HepG2 (cell line): ENCODE measurements around the gene CLTA. TPM values are rescaled to one million over a fixed set of nuclear protein-coding genes. Genes with fewer than 3 reads are reported as not detected.

Experiments used
- ATAD3A ChIP-seq: sonication (generic); formaldehyde crosslinking; IDR thresholded peaks from 2 replicates; pipeline ENCODE4 v1.4.0; 2020; ENCODE audit warnings: missing genetic modification reagents
- EED ChIP-seq: sonication (generic); formaldehyde crosslinking; IDR thresholded peaks from 2 replicates; pipeline ENCODE4 v1.5.0; 2020; ENCODE audit warnings: mild to moderate bottlenecking, missing genetic modification reagents
- EP300 ChIP-seq, 3 experiments: sonication (generic) in 1 of 3; formaldehyde crosslinking in 1 of 3; IDR thresholded peaks; 2 replicates each; pipeline versions ENCODE4 v1.5.1 to v1.6.1; 2011 to 2020; ENCODE audit warnings: low read depth in 2 of 3, low read length in 2 of 3, borderline replicate concordance in 1 of 3, improper control_type of control experiment in 1 of 3, mild to moderate bottlenecking in 1 of 3, missing genetic modification reagents in 1 of 3, moderate library complexity in 1 of 3
- FOSL2 ChIP-seq: sonication (generic); formaldehyde crosslinking; IDR thresholded peaks from 2 replicates; pipeline ENCODE4 v1.4.0; 2020; ENCODE audit warnings: missing genetic modification reagents
- HDAC2 ChIP-seq: sonication (generic); formaldehyde crosslinking; IDR thresholded peaks from 2 replicates; pipeline ENCODE4 v1.4.0; 2020; ENCODE audit warnings: missing genetic modification reagents
- KMT2B ChIP-seq: IDR thresholded peaks from 2 replicates; pipeline ENCODE4 v1.6.1; 2016; ENCODE audit warnings: missing genetic modification reagents, missing compliant biosample characterization
- MYC ChIP-seq: sonication (generic); formaldehyde crosslinking; IDR thresholded peaks from 2 replicates; pipeline ENCODE4 v1.9.0; 2021; ENCODE audit warnings: missing genetic modification reagents, borderline replicate concordance
- NCOA5 ChIP-seq: sonication (generic); formaldehyde crosslinking; IDR thresholded peaks from 2 replicates; pipeline ENCODE4 v1.4.0; 2020; ENCODE audit warnings: missing genetic modification reagents
- NR2F1 ChIP-seq, 2 experiments: fragments of 450-650 bp in 1 of 2; formaldehyde crosslinking in 1 of 2; IDR thresholded peaks; 2 replicates each; pipeline versions ENCODE4 v1.5.0 to v1.6.1; 2016 to 2020; ENCODE audit warnings: mild to moderate bottlenecking in 1 of 2, missing compliant biosample characterization in 1 of 2, missing genetic modification reagents in 1 of 2, moderate library complexity in 1 of 2
- PAWR ChIP-seq: sonication (generic); formaldehyde crosslinking; IDR thresholded peaks from 2 replicates; pipeline ENCODE4 v1.4.0; 2020; ENCODE audit warnings: missing genetic modification reagents, mild to moderate bottlenecking, borderline replicate concordance
- SIX4 ChIP-seq: sonication (generic); formaldehyde crosslinking; IDR thresholded peaks from 2 replicates; pipeline ENCODE4 v1.4.0; 2020; ENCODE audit warnings: missing genetic modification reagents
- SRF ChIP-seq: IDR thresholded peaks from 2 replicates; pipeline ENCODE4 v1.6.1; 2011; ENCODE audit warnings: mild to moderate bottlenecking, low read depth, low read length, moderate library complexity
- YEATS4 ChIP-seq: sonication (generic); formaldehyde crosslinking; IDR thresholded peaks from 2 replicates; pipeline ENCODE4 v1.4.0; 2020; ENCODE audit warnings: missing genetic modification reagents, borderline replicate concordance
- ZNF121 ChIP-seq: sonication (generic); formaldehyde crosslinking; IDR thresholded peaks from 2 replicates; pipeline ENCODE4 v1.5.0; 2020; ENCODE audit warnings: mild to moderate bottlenecking, missing genetic modification reagents
- ZNF251 ChIP-seq: sonication (generic); formaldehyde crosslinking; IDR thresholded peaks from 2 replicates; pipeline ENCODE4 v1.9.0; 2021; ENCODE audit warnings: mild to moderate bottlenecking, missing genetic modification reagents
- ZNF660 ChIP-seq: sonication (generic); formaldehyde crosslinking; IDR thresholded peaks from 2 replicates; pipeline ENCODE4 v1.5.1; 2020; ENCODE audit warnings: mild to moderate bottlenecking, low read depth, missing genetic modification reagents, borderline replicate concordance
- ZNF724P ChIP-seq: sonication (generic); formaldehyde crosslinking; IDR thresholded peaks from 2 replicates; pipeline ENCODE4 v1.8.0; 2022; ENCODE audit warnings: missing genetic modification reagents, borderline replicate concordance
- ZNF746 ChIP-seq: sonication (generic); formaldehyde crosslinking; IDR thresholded peaks from 2 replicates; pipeline ENCODE4 v1.8.0; 2022; ENCODE audit warnings: mild to moderate bottlenecking, missing genetic modification reagents
- ZSCAN29 ChIP-seq: sonication (generic); formaldehyde crosslinking; conservative IDR thresholded peaks from 2 replicates; pipeline ENCODE4 v1.4.0; 2020; ENCODE audit warnings: mild to moderate bottlenecking, missing genetic modification reagents
- polyA plus RNA-seq, 8 experiments: library from polyadenylated mRNA; depleted of rRNA in 3 of 8; stranded (reverse) in 7 of 8; unstranded in 1 of 8; fragments of >200 nt; fragmentation: Illumina TruSeq in 4 of 8; extraction: Trizol in 4 of 8; gene quantifications; 2 replicates each; pipeline versions ENCODE4 v1.2.1 to v1.2.3, GENCODE V29; 2011 to 2016; ENCODE audit warnings: low read depth in 4 of 8, missing spikeins in 1 of 8, mixed read lengths in 1 of 8; ENCODE audit not compliant: insufficient read depth in 1 of 8
- total RNA-seq, 5 experiments: library from RNA; depleted of rRNA; stranded (reverse); fragments of >200 nt; fragmentation: Illumina TruSeq; extraction: Trizol; gene quantifications; 2 replicates each; pipeline ENCODE4 v1.2.3, GENCODE V29; 2016; ENCODE audit warnings: low read depth in 1 of 5
- TF ChIP-seq, protein P1 (sequence below): IDR thresholded peaks from 2 replicates; pipeline ENCODE4 v1.6.1; 2018; ENCODE audit warnings: missing genetic modification reagents, mild to moderate bottlenecking, missing compliant biosample characterization
- TF ChIP-seq, protein P2 (sequence below): sonication (generic); formaldehyde crosslinking; IDR thresholded peaks from 2 replicates; pipeline ENCODE4 v1.8.1; 2022; ENCODE audit warnings: low read depth, mild to moderate bottlenecking, missing genetic modification reagents
- TF ChIP-seq, protein P3 (sequence below): sonication (generic); formaldehyde crosslinking; IDR thresholded peaks from 2 replicates; pipeline ENCODE4 v1.4.0; 2020; ENCODE audit warnings: missing genetic modification reagents, borderline replicate concordance
- TF ChIP-seq, protein P4 (sequence below): sonication (generic); formaldehyde crosslinking; IDR thresholded peaks from 2 replicates; pipeline ENCODE4 v1.8.0; 2022; ENCODE audit warnings: missing genetic modification reagents, low read depth, mild to moderate bottlenecking, borderline replicate concordance

CLTA gene
- total and polyA plus RNA-seq, 2 of the 13 experiments (the other 11 are each of a cell fraction or from before 2014, with no cell fraction given), result 143 to 222 TPM

DNA sequence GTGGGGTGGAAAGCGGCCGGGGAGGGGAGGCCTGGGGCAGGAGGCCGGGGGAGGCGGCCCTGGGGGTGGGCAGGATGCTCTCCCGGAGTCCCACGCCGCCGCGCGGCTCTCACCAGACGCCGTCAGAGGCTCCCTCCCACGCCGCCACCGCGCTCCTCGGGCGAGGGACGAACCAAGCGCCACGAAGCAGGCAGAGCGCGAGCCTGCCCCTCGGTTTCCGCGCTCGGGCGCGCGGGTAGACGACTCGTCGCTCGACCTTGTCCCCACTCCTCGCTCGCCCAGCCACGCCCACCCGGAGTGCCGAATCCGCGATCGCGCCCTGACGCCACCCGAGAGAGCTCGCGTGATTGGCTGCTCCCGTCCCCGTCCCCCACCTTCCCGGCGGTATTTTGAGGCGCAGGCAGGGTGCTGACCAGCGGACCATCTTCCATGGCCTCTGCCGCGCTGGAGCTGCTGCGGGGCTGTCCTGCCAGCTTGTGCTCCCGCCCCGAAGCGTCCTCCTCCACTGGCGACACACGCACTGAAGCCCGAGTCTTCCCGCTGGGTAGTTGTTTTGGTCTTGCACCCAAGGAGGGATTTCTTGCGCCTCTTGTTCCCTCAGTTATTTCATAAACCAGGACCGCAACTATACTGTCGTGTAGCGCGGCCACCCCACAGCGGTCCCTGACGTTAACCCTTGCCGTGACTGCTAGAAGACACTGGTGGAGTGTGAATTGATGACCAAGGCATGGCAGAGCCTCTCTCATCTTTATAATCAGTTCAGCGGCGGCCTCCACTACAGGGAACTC is 67.7 kb downstream of the CLTA start, which contains the start of gene GNE (continued):
- TF ChIP-seq, protein P1, sequence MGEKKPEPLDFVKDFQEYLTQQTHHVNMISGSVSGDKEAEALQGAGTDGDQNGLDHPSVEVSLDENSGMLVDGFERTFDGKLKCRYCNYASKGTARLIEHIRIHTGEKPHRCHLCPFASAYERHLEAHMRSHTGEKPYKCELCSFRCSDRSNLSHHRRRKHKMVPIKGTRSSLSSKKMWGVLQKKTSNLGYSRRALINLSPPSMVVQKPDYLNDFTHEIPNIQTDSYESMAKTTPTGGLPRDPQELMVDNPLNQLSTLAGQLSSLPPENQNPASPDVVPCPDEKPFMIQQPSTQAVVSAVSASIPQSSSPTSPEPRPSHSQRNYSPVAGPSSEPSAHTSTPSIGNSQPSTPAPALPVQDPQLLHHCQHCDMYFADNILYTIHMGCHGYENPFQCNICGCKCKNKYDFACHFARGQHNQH, result peak; percentile 33; the same call in 1 of the 2 replicates
- TF ChIP-seq, protein P2, sequence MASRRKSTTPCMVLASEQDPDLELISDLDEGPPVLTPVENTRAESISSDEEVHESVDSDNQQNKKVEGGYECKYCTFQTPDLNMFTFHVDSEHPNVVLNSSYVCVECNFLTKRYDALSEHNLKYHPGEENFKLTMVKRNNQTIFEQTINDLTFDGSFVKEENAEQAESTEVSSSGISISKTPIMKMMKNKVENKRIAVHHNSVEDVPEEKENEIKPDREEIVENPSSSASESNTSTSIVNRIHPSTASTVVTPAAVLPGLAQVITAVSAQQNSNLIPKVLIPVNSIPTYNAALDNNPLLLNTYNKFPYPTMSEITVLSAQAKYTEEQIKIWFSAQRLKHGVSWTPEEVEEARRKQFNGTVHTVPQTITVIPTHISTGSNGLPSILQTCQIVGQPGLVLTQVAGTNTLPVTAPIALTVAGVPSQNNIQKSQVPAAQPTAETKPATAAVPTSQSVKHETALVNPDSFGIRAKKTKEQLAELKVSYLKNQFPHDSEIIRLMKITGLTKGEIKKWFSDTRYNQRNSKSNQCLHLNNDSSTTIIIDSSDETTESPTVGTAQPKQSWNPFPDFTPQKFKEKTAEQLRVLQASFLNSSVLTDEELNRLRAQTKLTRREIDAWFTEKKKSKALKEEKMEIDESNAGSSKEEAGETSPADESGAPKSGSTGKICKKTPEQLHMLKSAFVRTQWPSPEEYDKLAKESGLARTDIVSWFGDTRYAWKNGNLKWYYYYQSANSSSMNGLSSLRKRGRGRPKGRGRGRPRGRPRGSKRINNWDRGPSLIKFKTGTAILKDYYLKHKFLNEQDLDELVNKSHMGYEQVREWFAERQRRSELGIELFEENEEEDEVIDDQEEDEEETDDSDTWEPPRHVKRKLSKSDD, result peak; percentile 61; the same call in 1 of the 2 replicates
- TF ChIP-seq PAWR (no peak), ZNF746 (no peak), KMT2B (CRISPR knock-in tag) (peak; percentile 98), ZNF251 (CRISPR knock-in tag) (no peak), NCOA5 (no peak), YEATS4 (peak; percentile 87), FOSL2 (CRISPR knock-in tag) (no peak), ZNF121 (CRISPR knock-in tag) (no peak), ATAD3A (CRISPR knock-in tag) (0 out of 2 replicates have a peak, but pooled peaks have one; percentile 46), EP300 (IDR thresholded peaks at IDR 0.05; ENCODE audit: low read depth in 2 of 2, low read length in 2 of 2) (peak in 1 of 2 experiments; percentile 8; a peak in 1 of 4 replicates), EP300 (CRISPR knock-in tag; IDR thresholded peaks at IDR 0.05; ENCODE audit: borderline replicate concordance) (peak; percentile 36; the same call in 1 of the 2 replicates), SRF (peak; percentile 96), NR2F1 (CRISPR knock-in tag; IDR thresholded peaks at IDR 0.05) (no peak), ZNF660 (CRISPR knock-in tag) (no peak), ZNF724P (peak; percentile 81), HDAC2 (peak; percentile 34; the same call in 1 of the 2 replicates), MYC (peak; percentile 87), SIX4 (CRISPR knock-in tag) (no peak; the same call in 1 of the 2 replicates), ZSCAN29 (peak; percentile 69), EED (CRISPR knock-in tag) (no peak)
- TF ChIP-seq, protein P3, sequence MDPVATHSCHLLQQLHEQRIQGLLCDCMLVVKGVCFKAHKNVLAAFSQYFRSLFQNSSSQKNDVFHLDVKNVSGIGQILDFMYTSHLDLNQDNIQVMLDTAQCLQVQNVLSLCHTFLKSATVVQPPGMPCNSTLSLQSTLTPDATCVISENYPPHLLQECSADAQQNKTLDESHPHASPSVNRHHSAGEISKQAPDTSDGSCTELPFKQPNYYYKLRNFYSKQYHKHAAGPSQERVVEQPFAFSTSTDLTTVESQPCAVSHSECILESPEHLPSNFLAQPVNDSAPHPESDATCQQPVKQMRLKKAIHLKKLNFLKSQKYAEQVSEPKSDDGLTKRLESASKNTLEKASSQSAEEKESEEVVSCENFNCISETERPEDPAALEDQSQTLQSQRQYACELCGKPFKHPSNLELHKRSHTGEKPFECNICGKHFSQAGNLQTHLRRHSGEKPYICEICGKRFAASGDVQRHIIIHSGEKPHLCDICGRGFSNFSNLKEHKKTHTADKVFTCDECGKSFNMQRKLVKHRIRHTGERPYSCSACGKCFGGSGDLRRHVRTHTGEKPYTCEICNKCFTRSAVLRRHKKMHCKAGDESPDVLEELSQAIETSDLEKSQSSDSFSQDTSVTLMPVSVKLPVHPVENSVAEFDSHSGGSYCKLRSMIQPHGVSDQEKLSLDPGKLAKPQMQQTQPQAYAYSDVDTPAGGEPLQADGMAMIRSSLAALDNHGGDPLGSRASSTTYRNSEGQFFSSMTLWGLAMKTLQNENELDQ (CRISPR knock-in tag), result no peak
- TF ChIP-seq, protein P4, sequence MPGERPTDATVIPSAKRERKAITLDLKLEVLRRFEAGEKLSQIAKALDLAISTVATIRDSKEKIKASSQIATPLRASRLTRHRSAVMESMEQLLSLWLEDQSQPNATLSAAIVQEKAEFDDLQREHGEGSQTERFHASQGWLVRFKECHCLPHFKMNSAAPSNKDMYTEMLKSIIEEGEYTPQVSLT (CRISPR knock-in tag), result peak; percentile 62; the same call in 1 of the 2 replicates
